KMS-11 (cell line): Measurements from ENCODE around the gene GRIN2C.
"Not testable (repeated sequence)": the region's sequence is repeated elsewhere in the genome, so short reads cannot be mapped to it uniquely, and the experiment has no call there.

Experiments
- H2AFZ ChIP-seq: fragments of 200-600 bp; sonication (generic); 2 replicates; pipeline ENCODE4 v1.6.1; 2016; ENCODE audit warnings: antibody characterized with exemption, mixed run types, low read depth
- H3K27ac ChIP-seq: fragments of 200-600 bp; sonication (generic); 2 replicates; pipeline ENCODE4 v1.6.1; 2016; ENCODE audit warnings: mild to moderate bottlenecking, mixed run types
- H3K27me3 ChIP-seq: fragments of 200-600 bp; sonication (generic); 2 replicates; pipeline ENCODE4 v1.6.1; 2017; ENCODE audit warnings: mild to moderate bottlenecking, low read depth, mixed run types, moderate library complexity; ENCODE audit not compliant: insufficient read depth
- H3K36me3 ChIP-seq: fragments of 200-600 bp; sonication (generic); 2 replicates; pipeline ENCODE4 v1.6.1; 2017; ENCODE audit warnings: mild to moderate bottlenecking, mixed run types; ENCODE audit not compliant: insufficient read depth
- H3K4me1 ChIP-seq: fragments of 200-600 bp; sonication (generic); 2 replicates; pipeline ENCODE4 v1.6.1; 2016; ENCODE audit warnings: mild to moderate bottlenecking, low read depth, mixed run types; ENCODE audit not compliant: poor library complexity, severe bottlenecking
- H3K4me2 ChIP-seq: fragments of 200-600 bp; sonication (generic); 2 replicates; pipeline ENCODE4 v1.7.0; 2016; ENCODE audit warnings: mild to moderate bottlenecking, mixed run types
- H3K4me3 ChIP-seq: fragments of 200-600 bp; sonication (generic); IDR thresholded peaks from 2 replicates; pipeline ENCODE4 v1.6.1; 2017; ENCODE audit warnings: low read depth, low read length, mixed read lengths; ENCODE audit not compliant: insufficient read depth
- H3K79me2 ChIP-seq: fragments of 200-600 bp; sonication (generic); 2 replicates; pipeline ENCODE4 v1.6.1; 2016; ENCODE audit warnings: low read depth, mixed run types; ENCODE audit not compliant: insufficient read depth
- H3K9ac ChIP-seq: fragments of 200-600 bp; sonication (generic); 2 replicates; pipeline ENCODE4 v1.6.1; 2016; ENCODE audit warnings: mild to moderate bottlenecking, mixed run types
- H4K20me1 ChIP-seq: fragments of 200-600 bp; sonication (generic); 2 replicates; pipeline ENCODE4 v1.6.1; 2016; ENCODE audit warnings: mild to moderate bottlenecking, mixed run types; ENCODE audit not compliant: insufficient read depth
- CTCF ChIP-seq: fragments of 200-600 bp; sonication (generic); conservative IDR thresholded peaks from 2 replicates; pipeline ENCODE4 v1.6.1; 2017; ENCODE audit warnings: low read depth, mild to moderate bottlenecking, antibody characterized with exemption, low read length, moderate library complexity, mixed read lengths

GRIN2C gene

GRCh38 chr17:74871356-74872076, 11.8 kb upstream of the GRIN2C start:
- no peak overlapping the region for H2AFZ ChIP-seq
- no peak overlapping the region for H3K4me3 ChIP-seq
- H3K36me3 ChIP-seq = no peaks in the 10 kb centered on the region
- H3K4me2 ChIP-seq = peak overlapping the region; percentile 66; the same call in 1 of the 2 replicates
- H3K79me2 ChIP-seq = no peaks in the 10 kb centered on the region
- peaks cover 16% of the 10 kb centered on the region for H3K4me1 ChIP-seq
- H3K27ac ChIP-seq = no peak overlapping the region
- TF ChIP-seq CTCF = no peak
- no peaks in the 10 kb centered on the region for H3K27me3 ChIP-seq
- no peak overlapping the region for H3K9ac ChIP-seq
- no peaks in the 10 kb centered on the region for H4K20me1 ChIP-seq

GRCh38 chr17:74870512-74870911, 10.8 kb upstream of the GRIN2C start:
- Histone ChIP-seq H3K4me1 (peaks cover 19% of the 10 kb centered on the region), H3K36me3 (no peaks in the 10 kb centered on the region), H3K27me3 (no peaks in the 10 kb centered on the region), H3K9ac (no peak overlapping the region), H2AFZ (no peak overlapping the region), H3K4me3 (no peak overlapping the region), H4K20me1 (no peaks in the 10 kb centered on the region), H3K27ac (no peak overlapping the region), H3K4me2 (no peak overlapping the region; the same call in 1 of the 2 replicates), H3K79me2 (no peaks in the 10 kb centered on the region)
- no peak for TF ChIP-seq CTCF

- H3K27ac ChIP-seq, H3K27me3 ChIP-seq, H2AFZ ChIP-seq, H4K20me1 ChIP-seq, H3K9ac ChIP-seq, H3K36me3 ChIP-seq, H3K4me3 ChIP-seq, H3K4me2 ChIP-seq, H3K79me2 ChIP-seq: not testable (repeated sequence)
- peaks cover 19% of the 10 kb centered on the region for H3K4me1 ChIP-seq
Observed at GRCh38 chr17:74870028-74870427, 10.3 kb upstream of the GRIN2C start.

GRCh38 chr17:74868908-74869255, 9.2 kb upstream of the GRIN2C start:
- H3K27ac ChIP-seq = no peak overlapping the region
- H3K4me1 ChIP-seq = peaks cover 12% of the 10 kb centered on the region
- H3K4me3 ChIP-seq = no peak overlapping the region
- H3K79me2 ChIP-seq = no peaks in the 10 kb centered on the region
- H3K36me3 ChIP-seq = no peaks in the 10 kb centered on the region
- no peaks in the 10 kb centered on the region for H4K20me1 ChIP-seq
- no peak overlapping the region for H3K4me2 ChIP-seq
- TF ChIP-seq CTCF = no peak
- H3K9ac ChIP-seq = no peak overlapping the region
- no peak overlapping the region for H2AFZ ChIP-seq
- H3K27me3 ChIP-seq = no peaks in the 10 kb centered on the region

GRCh38 chr17:74868251-74868907, 8.7 kb upstream of the GRIN2C start:
- H4K20me1 ChIP-seq = no peaks in the 10 kb centered on the region

More at GRCh38 chr17:74868251-74868907, 8.7 kb upstream of the GRIN2C start:
- peaks cover 10% of the 10 kb centered on the region for H3K4me1 ChIP-seq
- no peak for TF ChIP-seq CTCF
- no peaks in the 10 kb centered on the region for H3K79me2 ChIP-seq
- H3K9ac ChIP-seq = no peak overlapping the region
- no peak overlapping the region for H2AFZ ChIP-seq
- no peaks in the 10 kb centered on the region; the same call in 1 of the 2 replicates for H3K27me3 ChIP-seq
- no peak overlapping the region for H3K4me3 ChIP-seq
- H3K27ac ChIP-seq = no peak overlapping the region
- no peaks in the 10 kb centered on the region for H3K36me3 ChIP-seq
- no peak overlapping the region for H3K4me2 ChIP-seq
